ENCODE results near the gene SF3A2.

Gene SF3A2

DNA sequence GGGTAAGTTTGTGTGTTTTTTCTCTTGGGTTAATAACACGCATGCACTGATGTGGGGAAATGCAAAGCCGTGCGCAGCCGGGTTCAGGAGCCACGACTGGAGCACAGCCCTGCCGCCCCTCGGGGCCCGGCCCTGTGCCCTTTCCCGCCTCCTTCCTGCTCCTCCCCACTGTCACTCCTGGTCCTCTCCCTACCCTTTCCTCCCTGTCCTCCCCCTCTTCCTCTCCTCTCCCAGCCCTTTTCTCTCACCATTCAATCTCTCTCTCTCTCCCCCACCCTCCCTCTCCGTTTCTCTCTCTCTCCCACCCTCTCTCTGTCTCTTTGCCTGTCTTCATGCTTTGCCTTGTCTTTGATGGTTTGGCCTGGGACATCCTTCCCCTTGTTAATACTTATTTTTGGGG lies 27.6 kb upstream of the SF3A2 start:
- DNase-seq = no peak

DNA sequence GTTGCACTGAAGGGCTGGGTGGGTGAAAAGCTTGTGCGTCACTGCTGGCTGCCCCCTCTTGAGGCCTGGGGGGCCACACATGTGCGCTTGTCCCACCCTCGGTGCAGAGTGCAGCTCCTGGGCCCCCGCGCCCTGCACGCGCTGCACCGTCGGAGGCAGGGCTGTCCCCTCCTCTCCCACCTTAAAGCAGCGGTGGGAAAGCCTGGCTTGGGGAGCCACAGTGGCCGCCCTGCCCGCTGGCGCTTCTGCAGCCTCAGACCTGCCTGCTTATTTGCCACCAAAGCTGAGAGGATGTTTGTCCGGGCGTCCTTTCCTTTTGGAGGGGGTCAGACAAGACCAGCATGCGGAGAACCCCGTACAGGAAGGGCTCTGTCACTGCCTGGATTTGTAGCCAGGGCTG lies 27.2 kb upstream of the SF3A2 start:
- no peak for DNase-seq

DNA sequence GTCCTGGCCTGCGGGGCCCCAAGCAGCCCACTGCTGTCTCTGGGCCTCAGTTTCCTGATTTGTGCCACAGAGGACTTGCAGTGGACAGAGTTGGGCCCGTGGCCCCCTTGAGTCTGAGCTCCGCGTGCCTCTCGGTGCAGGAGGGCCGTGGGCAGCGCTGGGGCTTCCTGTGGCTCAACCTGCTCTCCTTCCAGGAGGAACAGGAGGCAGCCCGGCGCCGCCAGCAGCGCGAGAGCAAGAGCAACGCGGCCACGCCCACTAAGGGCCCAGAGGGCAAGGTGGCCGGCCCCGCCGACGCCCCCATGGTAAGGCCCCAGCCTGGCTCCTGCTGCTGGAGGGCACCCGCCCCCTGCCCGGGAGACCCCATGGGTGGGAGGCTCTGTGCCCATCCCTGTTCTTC lies 26.4 kb upstream of the SF3A2 start:
- no peak for DNase-seq

DNA sequence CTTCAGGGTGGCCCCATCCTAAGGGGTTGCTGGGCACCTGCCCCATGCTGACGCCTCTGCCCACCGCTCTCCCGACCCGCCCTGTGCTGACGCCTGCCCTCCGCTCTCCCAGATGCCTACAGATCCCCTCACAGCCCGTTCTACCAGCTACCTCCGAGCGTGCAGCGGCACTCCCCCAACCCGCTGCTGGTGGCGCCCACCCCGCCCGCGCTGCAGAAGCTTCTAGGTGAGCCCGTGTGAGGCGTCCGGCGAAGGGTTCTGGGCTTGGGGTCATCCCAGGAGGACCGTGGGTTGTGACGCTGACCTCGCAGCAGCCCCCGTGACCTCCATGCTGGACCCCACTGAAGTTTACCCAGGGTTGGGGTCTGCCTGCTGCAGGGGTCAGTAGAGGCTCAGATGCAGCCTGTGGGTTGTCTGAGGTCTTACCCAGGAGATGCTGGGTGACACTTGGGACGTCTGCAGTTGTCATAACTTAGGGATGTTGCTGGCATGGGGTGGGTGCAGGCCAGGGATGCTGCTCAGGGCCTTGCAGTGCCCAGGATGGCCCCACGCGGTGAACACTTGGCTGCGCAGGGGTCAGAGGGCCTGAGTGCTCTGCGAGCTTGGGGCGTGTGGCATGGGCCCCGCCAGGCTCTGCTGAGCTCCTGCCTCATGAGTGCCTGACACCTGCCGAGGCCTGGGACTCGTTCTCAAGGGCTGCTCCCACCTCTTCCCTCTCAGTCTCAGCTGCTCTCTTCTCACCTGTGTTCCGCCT lies 25.5 kb upstream of the SF3A2 start:
- DNase-seq = no peak

DNA sequence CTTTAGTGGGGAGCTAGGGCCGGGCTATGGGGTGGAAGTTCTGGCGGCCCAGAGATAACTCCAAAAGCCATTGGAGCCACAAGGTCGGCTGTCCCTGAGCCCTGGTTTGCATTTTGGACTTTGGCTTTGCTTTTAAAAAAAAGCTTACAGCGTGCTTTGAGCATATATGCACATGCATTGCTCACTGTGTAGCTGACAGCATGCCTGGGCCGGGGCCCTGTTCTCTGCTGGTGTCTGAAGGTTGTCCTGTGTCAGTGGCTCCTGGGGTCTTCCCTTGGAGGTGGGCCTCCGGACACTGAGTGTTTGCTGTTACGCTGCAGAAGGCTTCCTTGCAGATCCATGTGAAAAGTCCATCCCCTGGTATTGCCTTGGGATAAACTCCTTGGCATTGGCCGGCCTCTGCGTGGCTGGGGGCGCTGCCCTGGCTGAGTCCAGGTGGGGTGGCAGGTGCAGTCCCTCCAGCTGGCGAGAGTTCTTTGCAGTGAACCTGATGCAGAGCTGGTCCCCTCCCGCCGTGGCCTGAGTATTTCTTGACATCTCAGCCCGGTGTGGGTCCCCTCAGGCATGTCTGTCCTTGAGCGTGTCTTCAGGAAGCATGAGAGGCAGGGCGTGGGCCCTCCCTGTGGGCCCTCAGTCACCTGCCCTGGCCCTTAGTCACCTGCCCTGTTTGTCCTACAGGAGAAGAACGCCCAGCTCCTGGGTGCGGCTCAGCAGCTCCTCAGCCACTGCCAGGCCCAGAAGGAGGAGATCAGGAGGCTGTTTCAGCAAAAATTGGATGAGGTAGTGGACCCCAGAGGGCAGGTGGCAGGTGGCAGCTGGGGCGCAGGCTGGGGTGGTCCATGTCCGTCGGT lies 23.5 kb upstream of the SF3A2 start:
- DNase-seq = no peak

DNA sequence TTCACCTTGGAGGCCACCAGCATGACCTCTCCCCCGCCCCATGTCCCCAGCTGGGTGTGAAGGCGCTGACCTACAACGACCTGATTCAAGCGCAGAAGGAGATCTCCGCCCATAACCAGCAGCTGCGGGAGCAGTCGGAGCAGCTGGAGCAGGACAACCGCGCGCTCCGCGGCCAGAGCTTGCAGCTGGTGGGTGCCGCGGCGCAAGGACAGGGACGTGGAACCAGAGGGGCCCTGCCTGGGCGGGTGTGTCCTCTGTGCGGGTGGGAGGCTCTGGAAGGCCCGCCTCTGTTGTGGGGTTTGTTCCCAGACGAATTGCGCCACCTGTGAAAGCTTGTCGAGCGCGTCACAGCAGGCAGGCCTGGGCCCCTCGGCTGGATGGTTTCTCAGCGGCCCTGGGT lies 22.8 kb upstream of the SF3A2 start:
- DNase-seq = no peak

DNA sequence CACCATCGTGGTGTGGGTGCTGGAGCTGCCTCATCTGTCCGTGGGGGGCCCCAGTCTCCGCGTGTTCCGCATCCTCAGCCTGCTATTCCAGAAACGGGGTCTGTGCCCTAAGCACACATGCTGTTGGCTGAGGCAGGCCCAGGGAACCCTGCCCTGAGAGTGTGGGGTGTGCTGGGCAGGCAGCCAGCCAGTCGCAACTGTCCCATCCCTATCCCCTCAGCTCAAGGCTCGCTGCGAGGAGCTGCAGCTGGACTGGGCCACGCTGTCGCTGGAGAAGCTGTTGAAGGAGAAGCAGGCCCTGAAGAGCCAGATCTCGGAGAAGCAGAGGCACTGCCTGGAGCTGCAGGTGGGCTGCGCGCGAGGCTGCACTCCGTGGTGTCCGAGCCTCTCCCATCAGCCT lies 22.4 kb upstream of the SF3A2 start:
- no peak for DNase-seq

DNA sequence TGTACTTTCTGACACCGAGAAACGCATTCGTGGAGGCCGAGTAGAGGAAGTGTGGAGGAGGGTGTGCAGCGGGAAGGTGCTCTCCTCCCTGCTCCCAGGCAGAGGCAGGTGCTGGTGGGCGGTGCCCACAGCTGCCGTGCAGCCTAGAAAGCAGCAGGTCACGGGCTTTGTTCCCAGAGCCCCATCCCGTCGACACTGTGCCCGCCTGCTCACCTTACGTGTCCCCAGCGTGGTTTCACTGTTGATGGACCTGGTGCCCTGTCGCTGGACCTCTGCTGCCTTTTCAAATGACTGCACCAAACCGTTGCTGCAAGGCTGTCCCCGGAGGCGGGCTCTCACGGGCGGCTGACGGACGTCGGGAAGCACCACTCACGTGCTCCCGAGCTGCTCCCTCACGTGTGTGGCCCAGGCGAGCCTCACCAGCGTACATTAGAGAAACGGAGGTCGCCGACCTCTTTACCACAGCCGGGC lies 21.3 kb upstream of the SF3A2 start:
- no peak for DNase-seq

DNA sequence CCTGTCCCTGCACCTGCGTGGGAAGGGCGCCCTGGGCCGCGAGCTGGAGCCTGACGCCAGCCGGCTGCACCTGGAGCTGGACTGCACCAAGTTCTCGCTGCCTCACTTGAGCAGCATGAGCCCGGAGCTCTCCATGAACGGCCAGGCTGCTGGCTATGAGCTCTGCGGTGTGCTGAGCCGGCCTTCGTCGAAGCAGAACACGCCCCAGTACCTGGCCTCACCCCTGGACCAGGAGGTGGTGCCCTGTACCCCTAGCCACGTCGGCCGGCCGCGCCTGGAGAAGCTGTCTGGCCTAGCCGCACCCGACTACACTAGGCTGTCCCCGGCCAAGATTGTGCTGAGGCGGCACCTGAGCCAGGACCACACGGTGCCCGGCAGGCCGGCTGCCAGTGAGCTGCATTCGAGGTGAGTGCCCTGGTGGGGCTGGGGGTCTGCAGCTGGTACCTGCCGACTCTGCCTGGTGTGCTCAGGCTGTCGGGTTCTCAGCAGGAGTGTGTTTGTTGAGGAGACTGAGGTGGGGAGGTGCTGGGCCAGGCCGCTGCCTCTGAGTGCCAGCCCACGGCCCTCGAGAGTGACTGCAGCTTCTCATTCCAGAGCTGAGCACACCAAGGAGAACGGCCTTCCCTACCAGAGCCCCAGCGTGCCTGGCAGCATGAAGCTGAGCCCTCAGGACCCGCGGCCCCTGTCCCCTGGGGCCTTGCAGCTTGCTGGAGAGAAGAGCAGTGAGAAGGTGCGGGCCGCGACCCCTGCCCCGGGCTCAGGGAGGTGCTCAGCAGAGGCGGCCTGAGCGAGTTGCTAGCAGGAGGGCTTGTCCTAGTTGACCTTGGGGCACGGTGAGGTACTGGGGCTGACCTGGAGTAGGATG lies 20.0 kb upstream of the SF3A2 start:
- DNase-seq = no peak

DNA sequence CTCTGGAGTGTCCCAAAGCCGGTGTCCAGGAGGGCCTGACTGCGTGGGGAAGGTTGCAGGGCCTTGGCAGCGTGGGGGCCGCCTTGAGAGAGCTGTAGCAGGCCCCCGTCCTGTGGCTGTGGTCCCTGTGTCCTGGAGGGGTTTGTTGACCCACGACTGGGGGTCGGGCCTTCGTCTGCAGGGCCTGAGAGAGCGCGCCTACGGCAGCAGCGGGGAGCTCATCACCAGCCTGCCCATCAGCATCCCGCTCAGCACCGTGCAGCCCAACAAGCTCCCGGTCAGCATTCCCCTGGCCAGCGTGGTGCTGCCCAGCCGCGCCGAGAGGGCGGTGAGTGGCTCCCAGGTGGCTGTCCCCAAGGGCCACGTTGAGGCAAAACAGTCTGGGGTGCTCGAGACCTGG lies 19.0 kb upstream of the SF3A2 start:
- no peak for DNase-seq

DNA sequence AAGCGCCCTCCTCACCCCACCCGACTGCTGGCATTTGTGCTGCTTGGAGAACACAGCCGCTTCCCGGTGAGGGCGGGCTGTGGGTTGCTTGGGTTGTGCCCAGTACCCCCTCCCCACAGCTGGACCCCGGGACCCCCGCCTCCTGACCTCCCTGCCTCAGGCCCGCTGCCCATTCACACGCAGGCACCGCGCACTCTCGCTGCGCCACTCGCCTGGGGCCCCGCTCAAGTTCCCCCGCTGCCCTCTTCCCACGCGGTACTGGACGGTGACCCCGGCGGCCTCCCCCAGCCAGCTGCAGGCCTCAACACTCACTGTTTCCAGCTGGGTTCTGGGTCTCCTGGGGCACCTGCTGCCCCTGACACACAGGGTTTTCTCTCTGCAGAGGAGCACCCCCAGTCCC lies 16.9 kb upstream of the SF3A2 start:
- no peak for DNase-seq

DNA sequence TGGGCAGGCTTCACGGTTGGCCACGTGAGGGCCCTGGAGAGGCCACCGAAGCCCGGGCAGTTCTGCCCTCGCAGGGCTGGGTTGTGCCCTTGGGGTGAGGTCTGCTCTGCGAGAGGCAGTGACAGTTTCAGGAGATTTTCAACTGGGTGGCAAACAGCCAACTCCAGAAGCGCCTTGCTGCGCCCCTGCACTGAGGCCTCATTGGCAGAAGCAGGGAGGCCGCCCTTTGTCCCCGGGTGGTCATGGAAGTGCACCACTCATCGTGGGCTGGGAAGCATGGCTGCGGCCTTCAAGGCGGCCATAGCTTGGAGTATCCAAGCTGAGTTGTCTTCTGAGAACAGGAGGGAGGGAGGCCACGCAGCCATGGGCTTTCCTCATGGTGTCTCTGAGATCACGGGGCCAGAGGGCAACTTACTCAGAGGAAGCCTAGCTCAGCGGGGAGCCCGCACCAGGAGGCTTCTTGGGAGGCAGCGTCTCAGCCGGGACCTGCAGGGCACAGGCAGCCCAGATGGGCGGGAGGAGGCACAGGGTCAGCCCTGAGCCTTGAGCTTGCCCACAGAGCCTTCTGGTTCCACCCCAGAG lies 15.3 kb upstream of the SF3A2 start:
- DNase-seq = no peak

DNA sequence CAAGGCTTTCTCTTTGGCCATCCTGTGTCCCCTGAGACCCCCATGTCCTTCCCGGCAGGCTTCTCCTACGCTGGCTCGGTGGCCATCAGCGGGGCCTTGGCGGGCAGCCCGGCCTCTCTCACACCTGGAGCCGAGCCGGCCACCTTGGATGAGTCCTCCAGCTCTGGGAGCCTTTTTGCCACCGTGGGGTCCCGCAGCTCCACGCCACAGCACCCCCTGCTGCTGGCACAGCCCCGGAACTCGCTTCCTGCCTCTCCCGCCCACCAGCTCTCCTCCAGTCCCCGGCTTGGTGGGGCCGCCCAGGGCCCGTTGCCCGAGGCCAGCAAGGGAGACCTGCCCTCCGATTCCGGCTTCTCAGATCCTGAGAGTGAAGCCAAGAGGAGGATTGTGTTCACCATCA lies 14.7 kb upstream of the SF3A2 start:
- no peak for DNase-seq

DNA sequence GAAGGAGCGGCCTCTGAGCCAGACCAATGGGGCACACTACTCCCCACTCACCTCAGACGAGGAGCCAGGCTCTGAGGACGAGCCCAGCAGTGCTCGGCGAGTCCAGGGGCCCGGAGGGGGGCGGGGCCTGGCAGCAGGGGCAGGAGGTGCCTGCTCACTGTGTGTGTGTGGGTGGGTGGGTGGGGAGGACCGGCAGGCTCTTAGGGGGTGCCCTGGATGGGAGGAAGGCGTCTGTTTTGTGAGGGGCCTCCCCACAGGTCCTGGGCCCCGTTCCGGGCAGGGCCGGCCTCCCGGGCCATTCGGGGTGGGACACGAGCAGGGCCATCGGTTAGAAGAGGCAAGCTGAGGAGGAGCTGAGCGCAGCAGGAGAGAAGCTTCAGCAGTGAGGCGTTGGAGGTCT lies 13.2 kb upstream of the SF3A2 start:
- DNase-seq = no peak

DNA sequence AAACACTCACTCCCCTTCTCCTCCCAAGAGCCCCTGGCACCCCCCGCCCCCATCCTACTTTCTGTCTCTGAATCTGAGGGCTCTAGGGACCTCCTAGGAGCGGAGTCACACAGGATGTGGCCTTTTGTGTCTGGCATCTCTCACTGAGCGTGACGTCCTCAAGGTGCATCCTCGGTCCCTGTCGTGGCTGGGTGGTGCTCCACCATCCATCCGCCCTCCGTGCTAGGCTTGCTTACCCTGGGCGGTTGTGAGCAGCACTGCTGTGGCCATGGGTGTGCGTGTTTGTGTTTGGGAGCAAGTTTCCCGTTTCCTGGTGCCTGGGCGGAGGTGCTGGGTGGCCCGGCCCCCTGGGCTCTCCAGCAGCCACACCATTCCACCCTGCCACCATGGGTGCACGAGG lies 12.7 kb upstream of the SF3A2 start:
- DNase-seq = no peak

DNA sequence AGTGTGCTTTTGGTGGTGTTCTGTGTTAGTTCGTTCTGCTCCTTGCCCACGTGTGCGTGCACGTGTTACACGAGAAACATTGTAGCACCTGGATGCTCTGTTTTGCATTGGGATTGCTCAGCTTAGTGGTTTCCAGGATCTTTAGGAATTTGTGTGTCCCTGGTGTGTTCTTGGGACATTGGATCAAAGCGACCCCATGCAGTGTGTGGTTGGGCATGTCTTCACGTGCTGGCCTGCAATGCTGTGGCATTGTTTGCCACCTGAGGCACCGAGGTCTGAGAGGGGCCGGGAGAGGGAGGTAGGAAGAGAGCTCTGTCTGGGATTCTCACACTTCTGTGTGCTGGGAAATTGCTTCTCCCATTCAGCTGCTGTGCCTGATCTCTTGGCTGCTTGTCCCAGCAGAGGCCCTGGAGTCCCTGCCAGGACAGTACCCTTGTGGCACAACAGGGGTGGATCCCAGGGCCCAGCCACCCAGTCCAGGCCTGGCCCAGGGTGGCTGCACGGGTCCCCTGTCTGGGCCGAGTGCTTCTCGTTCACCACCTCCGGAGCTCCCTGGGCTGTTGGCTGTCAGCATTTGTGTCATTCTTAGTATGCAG lies 11.8 kb upstream of the SF3A2 start:
- DNase-seq = no peak

DNA sequence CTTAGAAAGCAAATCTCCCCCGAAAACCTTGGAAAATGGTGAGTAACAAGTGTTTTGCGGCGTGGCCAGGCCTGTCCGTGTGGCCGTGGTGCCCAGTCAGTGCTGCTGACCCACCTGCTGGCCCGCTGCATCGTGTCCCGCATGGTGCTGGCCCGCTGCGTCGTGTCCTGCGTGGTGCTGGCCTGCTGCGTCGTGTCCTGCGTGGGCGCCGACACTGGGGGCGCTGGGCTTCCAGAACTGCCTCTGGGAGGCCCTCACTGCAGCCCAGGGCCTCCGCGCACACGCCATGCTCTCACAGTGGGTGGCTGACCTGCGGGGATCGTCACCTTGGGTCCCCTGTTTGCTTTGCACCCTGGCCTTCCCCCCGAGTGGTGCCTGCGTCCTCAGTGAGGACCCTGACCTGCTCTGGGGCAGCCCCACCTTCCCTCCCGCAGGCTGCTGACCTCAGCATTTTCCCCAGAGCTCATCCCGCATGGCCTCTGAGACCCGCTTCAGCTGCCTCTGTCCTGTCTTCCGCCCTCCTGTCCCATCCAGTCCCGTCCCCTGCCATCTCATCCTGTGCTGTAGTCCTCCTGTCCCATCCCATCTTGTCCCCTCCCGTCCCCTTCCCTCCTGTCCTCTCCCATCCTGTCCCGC lies 11.1 kb upstream of the SF3A2 start:
- no peak for DNase-seq

DNA sequence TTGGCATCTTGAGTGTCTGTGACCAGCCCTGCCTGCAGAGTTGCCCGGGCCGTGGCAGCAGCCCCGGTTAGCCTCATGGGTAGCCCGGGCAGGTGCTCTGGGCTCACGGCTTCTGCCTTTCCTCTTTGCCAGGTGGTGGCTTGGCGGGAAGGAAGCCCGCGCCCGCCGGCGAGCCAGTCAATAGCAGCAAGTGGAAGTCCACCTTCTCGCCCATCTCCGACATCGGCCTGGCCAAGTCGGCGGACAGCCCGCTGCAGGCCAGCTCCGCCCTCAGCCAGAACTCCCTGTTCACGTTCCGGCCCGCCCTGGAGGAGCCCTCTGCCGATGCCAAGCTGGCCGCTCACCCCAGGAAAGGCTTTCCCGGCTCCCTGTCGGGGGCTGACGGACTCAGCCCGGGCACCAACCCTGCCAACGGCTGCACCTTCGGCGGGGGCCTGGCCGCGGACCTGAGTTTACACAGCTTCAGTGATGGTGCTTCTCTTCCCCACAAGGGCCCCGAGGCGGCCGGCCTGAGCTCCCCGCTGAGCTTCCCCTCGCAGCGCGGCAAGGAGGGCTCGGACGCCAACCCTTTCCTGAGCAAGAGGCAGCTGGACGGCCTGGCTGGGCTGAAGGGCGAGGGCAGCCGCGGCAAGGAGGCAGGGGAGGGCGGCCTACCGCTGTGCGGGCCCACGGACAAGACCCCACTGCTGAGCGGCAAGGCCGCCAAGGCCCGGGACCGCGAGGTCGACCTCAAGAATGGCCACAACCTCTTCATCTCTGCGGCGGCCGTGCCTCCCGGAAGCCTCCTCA lies 10.4 kb upstream of the SF3A2 start:
- DNase-seq = no peak

DNA sequence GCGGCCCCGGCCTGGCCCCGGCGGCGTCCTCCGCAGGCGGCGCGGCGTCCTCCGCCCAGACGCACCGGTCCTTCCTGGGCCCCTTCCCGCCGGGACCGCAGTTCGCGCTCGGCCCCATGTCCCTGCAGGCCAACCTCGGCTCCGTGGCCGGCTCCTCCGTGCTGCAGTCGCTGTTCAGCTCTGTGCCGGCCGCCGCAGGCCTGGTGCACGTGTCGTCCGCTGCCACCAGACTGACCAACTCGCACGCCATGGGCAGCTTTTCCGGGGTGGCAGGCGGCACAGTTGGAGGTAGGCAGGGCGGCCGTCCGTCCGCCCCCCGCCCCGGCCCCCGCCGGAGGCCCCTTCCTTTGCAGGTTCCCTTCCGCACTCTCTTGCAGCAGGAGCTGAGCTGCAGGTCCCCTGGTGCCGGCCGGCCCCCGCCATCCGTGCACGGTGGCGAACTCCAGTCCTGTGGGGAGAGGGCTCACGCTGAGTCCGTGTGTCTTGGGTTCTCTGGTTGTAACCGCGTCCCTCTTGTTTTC lies 9.7 kb upstream of the SF3A2 start:
- DNase-seq = no peak

DNA sequence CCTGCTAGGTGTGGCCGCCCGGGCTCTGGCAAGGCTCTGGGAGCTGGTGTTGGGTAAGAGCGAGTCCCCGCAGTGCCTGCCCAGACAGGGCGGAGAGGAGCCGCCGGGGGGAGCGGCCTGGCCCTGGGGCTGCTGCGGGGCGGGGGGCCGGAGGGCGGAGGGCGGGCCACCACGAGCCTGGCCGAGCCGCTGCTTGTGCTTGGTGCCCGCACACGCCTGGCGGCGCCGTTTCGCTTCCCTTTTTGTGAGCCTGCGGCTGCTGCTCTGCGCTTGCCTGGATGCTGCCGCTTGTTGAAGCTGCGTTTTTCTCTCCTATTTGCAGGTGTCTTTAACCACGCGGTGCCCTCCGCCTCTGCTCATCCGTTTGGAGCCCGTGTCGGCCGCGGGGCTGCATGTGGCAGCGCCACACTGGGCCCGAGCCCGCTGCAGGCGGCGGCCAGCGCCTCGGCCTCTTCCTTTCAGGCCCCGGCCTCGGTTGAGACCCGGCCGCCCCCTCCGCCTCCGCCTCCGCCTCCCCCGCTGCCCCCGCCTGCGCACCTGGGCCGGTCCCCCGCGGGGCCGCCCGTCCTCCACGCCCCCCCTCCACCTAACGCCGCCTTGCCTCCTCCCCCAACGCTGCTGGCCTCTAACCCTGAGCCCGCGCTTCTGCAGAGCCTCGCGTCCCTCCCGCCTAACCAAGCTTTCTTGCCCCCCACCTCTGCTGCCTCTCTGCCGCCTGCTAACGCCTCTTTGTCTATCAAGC lies 9.0 kb upstream of the SF3A2 start:
- no peak for DNase-seq
